Measurements from ENCODE around the gene SLCO3A1.

GRCh38 chr15:91849749-91850161, 3.8 kb upstream of the SLCO3A1 start:
- peak; percentile 31 to 45; a peak in 3 of 4 replicates for TF ChIP-seq RAD21 (IDR thresholded peaks at IDR 0.05 in 1 of 2, conservative IDR thresholded peaks at IDR 0.05 in 1 of 2; ENCODE audit: low read depth in 2 of 2, low read length in 2 of 2)
- TF ChIP-seq CHD2 (IDR thresholded peaks at IDR 0.05; ENCODE audit: low read length), result no peak
- no peak for TF ChIP-seq RNF2 (IDR thresholded peaks at IDR 0.05; ENCODE audit: borderline replicate concordance, low read depth, low read length, missing control alignments, poor library complexity, severe bottlenecking)
- no peak for TF ChIP-seq EZH2 (IDR thresholded peaks at IDR 0.05; ENCODE audit: low read depth, low read length, severe bottlenecking)
- no peak for TF ChIP-seq GABPA (IDR thresholded peaks at IDR 0.05; ENCODE audit: borderline replicate concordance, insufficient read depth, low read length)
- no peak for TF ChIP-seq TAF1 (IDR thresholded peaks at IDR 0.05; ENCODE audit: low read depth, low read length)
- TF ChIP-seq, protein P1, sequence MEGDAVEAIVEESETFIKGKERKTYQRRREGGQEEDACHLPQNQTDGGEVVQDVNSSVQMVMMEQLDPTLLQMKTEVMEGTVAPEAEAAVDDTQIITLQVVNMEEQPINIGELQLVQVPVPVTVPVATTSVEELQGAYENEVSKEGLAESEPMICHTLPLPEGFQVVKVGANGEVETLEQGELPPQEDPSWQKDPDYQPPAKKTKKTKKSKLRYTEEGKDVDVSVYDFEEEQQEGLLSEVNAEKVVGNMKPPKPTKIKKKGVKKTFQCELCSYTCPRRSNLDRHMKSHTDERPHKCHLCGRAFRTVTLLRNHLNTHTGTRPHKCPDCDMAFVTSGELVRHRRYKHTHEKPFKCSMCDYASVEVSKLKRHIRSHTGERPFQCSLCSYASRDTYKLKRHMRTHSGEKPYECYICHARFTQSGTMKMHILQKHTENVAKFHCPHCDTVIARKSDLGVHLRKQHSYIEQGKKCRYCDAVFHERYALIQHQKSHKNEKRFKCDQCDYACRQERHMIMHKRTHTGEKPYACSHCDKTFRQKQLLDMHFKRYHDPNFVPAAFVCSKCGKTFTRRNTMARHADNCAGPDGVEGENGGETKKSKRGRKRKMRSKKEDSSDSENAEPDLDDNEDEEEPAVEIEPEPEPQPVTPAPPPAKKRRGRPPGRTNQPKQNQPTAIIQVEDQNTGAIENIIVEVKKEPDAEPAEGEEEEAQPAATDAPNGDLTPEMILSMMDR (IDR thresholded peaks at IDR 0.05; ENCODE audit: control extremely low read depth in 1 of 3, insufficient read depth in 1 of 3, low read depth in 1 of 3, low read length in 3 of 3), result peak in 2 of 3 experiments; percentile 38 to 59; a peak in 2 of 4 replicates
- TF ChIP-seq CBX8 (IDR thresholded peaks at IDR 0.05; ENCODE audit: borderline replicate concordance, low read depth, low read length), result no peak
